ENCODE results near the gene SLC9A3.
A peak's percentile ranks its signal among the peaks of the same experiment; 100 is the strongest.

The SLC9A3 gene

DNA sequence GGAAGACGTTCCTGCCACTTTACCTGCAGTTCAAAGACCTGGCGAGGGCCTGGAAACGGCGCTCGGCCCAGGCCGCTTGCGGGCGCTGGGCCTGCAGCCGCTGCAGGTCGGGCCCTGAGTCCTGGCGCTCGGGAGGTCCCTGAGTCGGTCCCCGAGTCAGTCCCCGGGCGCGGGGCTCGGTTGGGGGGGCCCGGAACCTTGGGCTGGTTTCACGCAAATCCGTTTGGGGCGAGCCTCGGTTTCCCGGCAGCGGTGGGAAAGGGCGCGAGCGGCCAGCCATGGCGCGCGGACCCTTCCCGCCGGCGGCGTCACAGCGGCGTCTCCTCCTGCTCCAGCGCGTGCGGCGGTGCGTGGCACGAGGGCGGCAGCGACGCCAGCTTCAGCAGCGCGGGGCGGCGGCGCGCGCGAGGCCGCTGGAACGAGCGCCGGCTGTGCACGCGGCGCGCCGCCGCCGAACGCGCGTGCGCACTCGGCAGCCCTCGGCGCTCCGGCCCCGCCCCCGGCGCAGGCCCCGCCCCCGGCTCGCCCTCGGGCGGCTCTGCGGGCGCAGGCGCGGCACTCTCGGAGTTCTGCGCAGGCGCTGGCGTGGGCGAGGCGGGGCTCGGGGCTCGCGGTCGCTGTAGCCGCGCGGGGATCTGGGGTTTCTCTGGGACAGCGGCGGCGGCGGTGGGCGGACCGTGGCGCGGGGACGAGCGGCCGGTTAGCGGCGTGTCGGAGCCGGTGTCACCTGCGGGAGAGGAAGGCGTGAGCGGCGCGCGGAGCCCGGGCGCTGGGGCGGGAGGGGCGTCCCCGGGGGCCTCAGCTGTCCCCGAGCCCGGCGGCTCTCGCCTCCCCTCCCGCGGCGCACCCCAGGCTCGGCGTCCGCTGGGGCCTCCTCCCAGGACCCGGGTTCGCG is 51.3 kb downstream of the SLC9A3 start:
- peak; percentile 35 for DNase-seq

- DNase-seq = no peak
Measured at GRCh38 chr5:472076-472655, 52.1 kb downstream of the SLC9A3 start.

DNA sequence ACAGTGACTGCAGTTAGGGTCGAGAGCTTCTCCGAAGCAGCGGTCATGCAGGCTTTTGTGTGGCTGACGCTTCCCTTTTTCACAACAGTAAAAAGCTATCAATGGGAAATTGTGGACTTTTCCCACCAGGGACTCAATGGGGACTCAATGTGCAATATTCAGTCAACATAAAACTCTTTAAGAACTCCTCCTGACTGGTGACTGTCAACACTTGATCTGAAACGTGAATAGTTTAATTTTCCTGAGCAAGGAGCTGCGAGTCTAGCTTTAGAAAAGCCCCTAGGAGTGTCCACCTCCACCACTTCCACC is 52.5 kb downstream of the SLC9A3 start:
- no peak for DNase-seq

- DNase-seq = no peak
Measured at GRCh38 chr5:470961-471749, 53.1 kb downstream of the SLC9A3 start.

- DNase-seq = no peak
Measured at GRCh38 chr5:469752-470483, 54.3 kb downstream of the SLC9A3 start.

- DNase-seq = no peak
Measured at GRCh38 chr5:468401-468800, 55.8 kb downstream of the SLC9A3 start.

DNA sequence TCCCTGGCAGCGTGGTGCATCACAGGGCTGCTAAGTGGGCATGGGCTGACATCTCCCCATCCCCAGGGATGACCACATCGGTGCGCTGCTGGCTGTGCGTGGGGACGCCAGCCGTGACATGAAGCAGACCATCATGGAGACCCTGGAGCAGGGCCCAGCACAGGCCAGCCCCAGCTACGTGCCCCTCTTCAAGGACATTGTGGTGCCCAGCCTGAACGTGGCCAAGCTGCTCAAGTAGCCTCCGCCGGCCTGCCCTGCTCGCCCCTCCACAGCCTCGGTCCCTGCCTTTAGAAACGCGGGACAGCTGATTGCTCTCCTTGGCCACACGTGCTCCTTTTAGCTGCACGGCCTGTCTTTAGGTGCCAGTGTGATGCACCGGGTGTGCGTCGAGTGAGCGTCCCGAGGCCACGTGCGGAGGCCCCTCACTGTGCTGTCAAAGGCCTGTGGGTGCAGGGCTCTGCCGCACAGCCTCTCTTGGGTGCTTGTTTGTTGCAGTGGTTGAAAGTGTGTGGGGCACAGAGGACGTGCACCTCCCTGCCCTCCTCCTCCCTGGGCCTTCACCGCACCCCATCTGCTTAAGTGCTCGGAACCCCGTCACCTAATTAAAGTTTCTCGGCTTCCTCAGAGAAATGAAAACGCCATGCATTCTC is 57.5 kb downstream of the SLC9A3 start:
- no peak for DNase-seq

DNA sequence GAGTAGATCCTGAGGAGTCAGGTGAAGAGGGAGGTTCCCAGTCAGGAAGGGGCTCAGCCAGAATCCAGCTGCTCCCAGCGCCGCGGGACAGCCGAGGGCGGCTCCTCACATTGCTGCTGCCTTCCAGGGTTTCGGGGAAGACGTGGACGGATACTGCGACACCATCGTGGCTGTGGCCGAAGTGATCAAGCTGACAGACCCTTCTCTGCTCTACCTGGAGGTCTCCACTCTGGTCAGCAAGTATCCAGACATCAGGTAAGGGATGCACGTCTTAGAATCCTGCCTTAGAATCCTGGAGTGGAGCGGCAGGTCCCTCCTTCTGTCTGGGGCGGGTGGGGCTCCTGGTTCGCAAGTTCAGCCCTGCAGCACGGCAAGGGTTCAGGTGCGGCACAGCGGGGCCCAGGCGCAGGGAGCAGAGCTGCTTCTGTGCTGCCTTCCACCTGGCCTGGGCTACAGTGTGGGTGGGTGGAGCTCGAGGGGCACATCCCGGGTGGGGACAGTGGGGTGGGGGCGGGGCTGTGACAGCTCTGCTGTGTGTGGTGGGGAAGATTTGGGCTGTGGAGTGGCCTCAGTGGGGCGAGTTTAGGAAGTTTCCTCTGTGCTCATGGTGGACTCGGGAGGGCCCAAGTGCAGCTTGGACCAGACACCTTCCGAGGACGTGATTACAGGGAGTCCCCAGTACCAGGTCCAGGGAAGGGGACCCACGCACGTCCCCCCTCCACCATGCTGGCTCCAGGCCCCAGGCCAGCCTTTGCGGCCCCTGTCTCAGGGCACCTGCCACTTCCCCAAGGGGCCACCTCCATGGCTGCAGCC is 58.5 kb downstream of the SLC9A3 start:
- DNase-seq = no peak

DNA sequence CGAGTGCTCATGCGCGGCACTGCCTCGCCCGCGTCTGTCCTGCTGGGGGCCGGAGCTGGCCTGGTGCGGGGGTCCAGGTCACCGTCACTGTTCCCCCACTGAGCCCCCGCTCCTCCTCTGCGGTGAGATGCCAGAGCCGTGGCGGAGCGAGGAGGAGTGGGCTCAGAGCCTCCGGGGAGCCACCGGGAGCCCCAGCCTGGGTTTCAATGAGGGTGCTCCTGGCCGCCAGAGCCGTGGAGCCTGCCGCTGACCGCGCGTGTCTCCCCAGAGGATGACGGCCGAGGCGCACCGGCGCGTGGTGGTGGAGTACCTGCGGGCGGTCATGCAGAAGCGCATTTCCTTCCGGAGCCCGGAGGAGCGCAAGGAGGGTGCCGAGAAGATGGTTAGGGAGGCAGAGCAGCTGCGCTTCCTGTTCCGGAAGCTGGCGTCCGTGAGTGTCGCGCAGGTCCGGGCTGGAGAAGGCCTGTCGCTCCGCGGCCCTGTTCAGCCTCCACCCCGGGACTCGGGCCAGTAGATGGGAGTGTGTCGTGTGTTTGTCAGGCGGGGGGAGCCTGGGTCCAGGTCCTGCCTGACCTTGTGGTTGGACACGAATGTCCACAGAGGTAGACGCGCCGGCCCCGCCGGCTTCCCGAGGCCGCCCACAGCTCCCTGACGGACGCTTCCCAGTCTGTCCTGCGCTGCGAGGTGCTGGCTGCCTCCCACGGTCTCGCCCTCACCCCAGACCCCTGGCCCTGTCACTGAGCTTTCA is 59.2 kb downstream of the SLC9A3 start:
- no peak for DNase-seq

- DNase-seq = no peak
Measured at GRCh38 chr5:464446-464842, 59.8 kb downstream of the SLC9A3 start.

DNA sequence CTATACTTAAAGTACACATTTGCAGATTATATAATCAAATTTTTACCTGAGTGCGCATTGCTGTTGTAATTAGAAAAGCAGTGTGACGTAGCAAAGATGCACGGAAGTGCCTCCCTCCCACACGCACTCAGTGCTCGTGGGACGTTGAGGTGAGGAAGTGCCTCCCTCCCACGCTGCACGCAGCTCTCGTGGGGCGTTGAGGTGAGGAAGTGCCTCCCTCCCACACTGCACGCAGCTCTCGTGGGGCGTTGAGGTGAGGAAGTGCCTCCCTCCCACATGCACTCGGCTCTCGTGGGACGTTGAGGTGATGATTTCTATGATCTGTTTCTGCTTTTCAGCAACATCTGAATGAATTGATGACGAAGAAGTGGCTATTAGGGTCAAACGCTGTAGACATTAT is 60.3 kb downstream of the SLC9A3 start:
- no peak for DNase-seq

DNA sequence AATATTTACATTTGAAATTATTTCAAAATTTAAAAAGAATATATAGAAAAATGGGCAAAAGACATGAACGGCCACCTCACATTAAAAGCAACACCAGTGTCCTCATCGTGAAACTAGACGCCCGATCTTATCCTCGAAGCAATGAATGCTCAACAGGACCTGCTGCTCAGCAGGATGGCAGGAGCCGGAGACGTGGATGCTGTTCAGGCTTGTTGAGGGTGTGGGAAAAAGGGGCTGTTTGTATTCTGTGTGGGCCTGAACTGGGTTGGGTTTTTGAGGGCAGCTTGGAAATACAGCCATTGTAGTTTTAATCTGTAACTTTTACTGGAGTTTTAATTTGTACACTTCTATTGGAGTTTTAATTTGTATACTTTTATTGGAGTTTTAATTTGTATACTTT is 60.9 kb downstream of the SLC9A3 start:
- no peak for DNase-seq

- DNase-seq = no peak
Measured at GRCh38 chr5:462051-462481, 62.2 kb downstream of the SLC9A3 start.

GRCh38 chr5:460273-460625 is 64.0 kb downstream of the SLC9A3 start:
- no peak for DNase-seq

DNA sequence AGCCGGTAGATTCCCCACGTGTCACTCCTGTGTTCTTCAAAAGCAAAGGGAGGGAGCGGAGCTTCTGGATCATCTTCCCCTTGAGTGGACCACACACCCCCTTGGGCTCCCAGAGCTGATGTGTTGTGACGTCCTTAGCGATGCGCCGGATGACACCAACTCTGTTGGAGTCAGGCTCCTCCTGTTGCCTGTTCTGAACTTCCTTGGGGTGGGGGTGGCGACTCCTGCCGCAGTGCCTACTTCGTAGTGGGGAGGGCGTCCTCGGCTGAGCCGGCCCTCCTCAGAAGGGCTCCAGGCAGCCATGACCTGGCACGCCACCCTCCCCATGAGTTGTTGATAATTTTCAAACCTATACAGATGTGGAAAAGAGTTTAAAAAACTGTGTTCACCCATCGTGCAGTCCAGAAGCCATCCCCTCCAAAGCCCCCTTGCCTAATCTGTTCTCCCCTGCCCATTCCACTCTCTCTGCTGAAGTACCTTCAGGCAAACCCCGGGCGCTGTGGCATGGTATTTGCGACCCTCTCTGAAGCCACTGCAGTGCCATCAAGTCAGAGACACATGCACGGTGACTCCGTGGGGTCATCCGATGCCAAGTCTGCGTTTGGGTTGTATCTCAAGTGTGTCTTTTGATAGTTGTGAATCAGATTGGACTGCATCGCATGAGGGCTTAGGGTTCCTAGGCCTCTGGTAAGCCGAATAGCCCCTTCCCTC is 64.5 kb downstream of the SLC9A3 start:
- no peak for DNase-seq

DNA sequence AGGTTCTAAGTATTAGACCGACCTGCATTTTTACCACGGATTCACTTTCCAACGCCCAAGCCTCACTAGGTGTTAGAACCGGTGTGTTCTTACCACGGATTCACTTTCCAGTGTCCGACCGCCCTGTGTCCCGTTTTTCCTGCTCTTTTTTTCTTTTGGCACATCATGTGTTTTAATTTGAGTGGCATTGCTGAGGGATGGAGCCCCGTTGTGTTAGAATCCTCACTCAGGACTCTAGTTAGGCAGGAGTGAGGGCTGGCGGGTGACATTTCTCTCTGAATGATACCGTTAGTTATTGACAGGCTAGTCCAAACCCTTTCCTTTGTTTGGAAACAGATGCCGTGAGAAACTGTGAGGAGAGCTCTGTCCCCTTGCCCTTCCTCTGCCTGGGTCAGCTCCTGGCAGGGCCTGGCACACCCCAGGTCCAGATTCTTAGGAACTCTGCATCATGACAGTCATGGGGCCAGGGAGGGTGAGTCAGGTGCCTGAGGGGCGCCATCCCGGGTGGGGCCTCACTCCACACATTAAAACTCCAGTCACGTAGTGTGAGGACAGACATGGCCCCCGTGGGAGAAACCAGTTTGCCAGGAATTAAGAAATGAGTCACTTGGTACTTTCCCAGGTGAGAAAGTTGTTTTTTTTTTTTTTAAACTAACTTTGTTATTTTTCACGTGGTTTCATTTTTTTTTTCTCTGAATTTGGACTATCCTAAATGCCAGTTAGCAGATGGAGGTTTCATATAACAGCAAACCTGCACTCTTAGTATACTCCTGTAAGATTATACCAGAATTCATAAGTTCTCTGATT is 65.5 kb downstream of the SLC9A3 start:
- no peak for DNase-seq

DNA sequence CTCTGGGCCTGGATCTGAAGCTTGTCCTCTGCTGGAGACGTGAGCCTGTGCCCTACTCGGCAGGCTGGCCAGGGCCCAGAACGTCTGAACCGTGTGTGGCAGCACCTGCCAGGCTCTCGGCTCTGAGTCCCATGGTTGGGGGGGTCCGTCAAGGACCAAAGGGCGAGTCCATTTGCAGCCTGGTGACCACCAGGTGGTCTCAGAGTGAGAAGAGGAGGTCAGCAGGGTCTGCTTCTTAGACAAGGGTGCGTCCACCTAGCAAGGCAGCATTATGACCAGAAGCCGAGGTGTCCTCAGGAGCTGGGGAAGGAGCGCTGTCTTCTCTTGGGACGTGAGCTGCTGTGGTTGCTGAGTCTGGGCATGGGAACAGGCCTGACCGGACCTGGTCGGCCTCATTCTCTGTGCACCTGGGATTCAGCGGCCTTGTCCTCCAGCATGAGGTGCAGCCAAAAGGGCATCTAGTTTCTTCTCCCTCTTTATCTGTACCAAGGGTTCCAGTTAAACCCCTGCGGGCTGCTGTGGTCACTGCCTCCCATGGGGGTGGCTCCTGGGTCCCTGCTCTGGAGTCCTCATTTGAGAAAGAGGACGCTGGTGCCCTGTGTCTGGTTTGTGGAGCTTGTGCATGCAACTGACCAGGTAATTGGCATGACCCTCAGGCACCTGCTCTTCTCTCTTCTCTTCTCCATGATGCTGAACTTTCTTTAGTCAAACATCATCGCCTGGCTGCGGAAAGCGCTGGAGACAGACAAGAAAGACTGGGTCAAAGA is 66.9 kb downstream of the SLC9A3 start:
- no peak for DNase-seq

DNA sequence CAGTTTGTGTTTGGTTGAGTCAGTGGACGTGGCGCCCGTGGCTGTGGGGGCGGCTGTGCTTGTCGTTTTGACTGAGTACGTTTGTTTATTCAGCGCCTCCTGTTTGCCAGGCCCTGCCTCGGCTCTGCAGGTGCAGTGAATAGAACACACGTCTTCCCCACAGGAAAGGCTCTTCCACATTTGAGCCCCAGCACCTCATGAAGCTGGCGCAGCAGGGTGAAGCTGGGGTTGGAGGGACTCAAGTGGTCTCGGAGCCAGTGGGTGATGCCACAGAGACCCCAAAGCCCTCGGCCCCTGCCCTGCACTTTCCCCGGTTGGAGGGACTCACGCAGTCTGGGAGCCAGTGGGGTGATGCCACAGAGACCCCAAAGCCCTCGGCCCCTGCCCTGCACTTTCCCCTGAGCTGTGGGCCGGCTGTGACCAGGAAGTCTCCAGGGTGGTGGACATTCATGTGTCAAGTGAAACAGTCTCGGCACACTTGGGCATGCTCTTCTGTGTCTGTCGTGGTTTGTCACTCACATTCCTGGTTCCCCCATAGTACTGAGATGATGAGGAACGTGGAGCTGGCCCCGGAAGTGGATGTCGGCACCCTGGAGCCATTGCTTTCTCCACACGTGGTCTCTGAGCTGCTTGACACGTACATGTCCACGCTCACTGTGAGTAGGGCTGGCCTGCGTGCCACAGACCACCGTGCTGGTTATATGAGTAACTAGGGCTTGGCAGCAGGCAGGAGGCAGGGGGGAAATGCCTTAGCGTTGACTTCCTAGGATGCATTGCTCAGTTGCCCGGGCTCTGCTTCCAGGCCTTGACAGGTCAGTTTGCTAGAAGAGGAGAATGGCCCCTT is 67.7 kb downstream of the SLC9A3 start:
- no peak for DNase-seq
